ENCODE measurements around the gene ADD2. TPM values are rescaled to one million over a fixed set of nuclear protein-coding genes. Genes with fewer than 3 reads are reported as not detected.

Gene ADD2
- total RNA-seq, 1 donor from 2014 or later = 10.2 TPM

GRCh38 chr2:70753902-70754301 lies 14.1 kb downstream of the ADD2 start:
- TF ChIP-seq CTCF (IDR thresholded peaks at IDR 0.05) = no peak
- H3K4me3 ChIP-seq = no peak overlapping the region
- H3K36me3 ChIP-seq = no peaks in the 10 kb centered on the region
- intact Hi-C loops (cut with DNase I) = no loop called here
- no peak overlapping the region for H3K27ac ChIP-seq
- H3K27me3 ChIP-seq = no peaks in the 10 kb centered on the region
- no peaks in the 10 kb centered on the region for H3K4me1 ChIP-seq
- no peak for DNase-seq (ENCODE audit: low spot score in 2 of 2)
- H3K9me3 ChIP-seq = no peaks in the 10 kb centered on the region

- Histone ChIP-seq H3K4me3 (no peak overlapping the region), H3K27me3 (no peaks in the 10 kb centered on the region)
- intact Hi-C loops (cut with DNase I) = no loop called here
These were observed 15.0 kb downstream of the ADD2 start for GRCh38 chr2:70753031-70753430.

GRCh38 chr2:70752396-70752795 lies 15.6 kb downstream of the ADD2 start:
- TF ChIP-seq CTCF (IDR thresholded peaks at IDR 0.05) = no peak
- intact Hi-C loops (cut with DNase I) = no loop called here
- DNase-seq (ENCODE audit: low spot score in 2 of 2) = no peak
- no peaks in the 10 kb centered on the region for H3K27me3 ChIP-seq
- H3K4me1 ChIP-seq = no peaks in the 10 kb centered on the region
- no peaks in the 10 kb centered on the region for H3K36me3 ChIP-seq
- H3K9me3 ChIP-seq = no peaks in the 10 kb centered on the region
- no peak overlapping the region for H3K4me3 ChIP-seq
- H3K27ac ChIP-seq = no peak overlapping the region

More at GRCh38 chr2:70753031-70753430, 15.0 kb downstream of the ADD2 start:
- no peaks in the 10 kb centered on the region for H3K36me3 ChIP-seq
- H3K9me3 ChIP-seq = no peaks in the 10 kb centered on the region
- H3K27ac ChIP-seq = no peak overlapping the region
- H3K4me1 ChIP-seq = no peaks in the 10 kb centered on the region
- TF ChIP-seq CTCF (IDR thresholded peaks at IDR 0.05) = no peak
- DNase-seq (ENCODE audit: low spot score in 2 of 2) = no peak

- no peak for DNase-seq (ENCODE audit: low spot score in 2 of 2)
- no peaks in the 10 kb centered on the region for H3K27me3 ChIP-seq
- H3K4me3 ChIP-seq = no peak overlapping the region
- no peaks in the 10 kb centered on the region for H3K4me1 ChIP-seq
- no peaks in the 10 kb centered on the region for H3K9me3 ChIP-seq
- intact Hi-C loops (cut with DNase I) = no loop called here
- H3K27ac ChIP-seq = no peak overlapping the region
- no peaks in the 10 kb centered on the region for H3K36me3 ChIP-seq
- no peak for TF ChIP-seq CTCF (IDR thresholded peaks at IDR 0.05)
These were observed 16.1 kb downstream of the ADD2 start for GRCh38 chr2:70751881-70752280.

GRCh38 chr2:70750320-70750719 lies 17.7 kb downstream of the ADD2 start:
- TF ChIP-seq CTCF (IDR thresholded peaks at IDR 0.05) = no peak
- Histone ChIP-seq H3K36me3 (no peaks in the 10 kb centered on the region), H3K27me3 (no peaks in the 10 kb centered on the region), H3K27ac (no peak overlapping the region), H3K4me3 (no peak overlapping the region), H3K9me3 (no peaks in the 10 kb centered on the region), H3K4me1 (no peaks in the 10 kb centered on the region)
- no peak for DNase-seq (ENCODE audit: low spot score in 2 of 2)
- intact Hi-C loops (cut with DNase I) = no loop called here
